Activated T-cell treated with anti-CD3 and anti-CD28 coated beads for 48 hours (primary cell): ENCODE results near the gene GAPDHS.
A peak's percentile ranks its signal among the peaks of the same experiment; 100 is the strongest.

Experiments used
- DNase-seq: peaks from one replicate; pipeline ENCODE4 v3.0.0-alpha.2; 2020; ENCODE audit warnings: low read depth

The GAPDHS gene

DNA sequence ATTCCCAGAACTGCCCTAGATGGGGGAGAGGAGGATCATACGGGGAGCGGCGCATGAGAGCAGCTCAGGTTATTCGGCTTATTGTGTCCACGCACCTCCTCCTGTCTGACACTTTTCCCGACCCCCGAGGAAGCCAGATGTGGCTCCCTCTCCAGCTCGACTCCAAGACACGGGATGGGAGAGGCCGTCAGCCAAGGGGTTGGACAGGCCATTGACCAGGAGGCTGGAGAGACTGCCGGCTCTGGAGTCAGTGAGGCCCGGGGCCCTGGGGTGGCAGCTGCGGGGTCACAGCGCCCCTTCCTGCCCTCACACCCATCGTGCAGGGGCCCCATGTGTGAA, 22.7 kb upstream of the GAPDHS start:
- DNase-seq: no peak

DNA sequence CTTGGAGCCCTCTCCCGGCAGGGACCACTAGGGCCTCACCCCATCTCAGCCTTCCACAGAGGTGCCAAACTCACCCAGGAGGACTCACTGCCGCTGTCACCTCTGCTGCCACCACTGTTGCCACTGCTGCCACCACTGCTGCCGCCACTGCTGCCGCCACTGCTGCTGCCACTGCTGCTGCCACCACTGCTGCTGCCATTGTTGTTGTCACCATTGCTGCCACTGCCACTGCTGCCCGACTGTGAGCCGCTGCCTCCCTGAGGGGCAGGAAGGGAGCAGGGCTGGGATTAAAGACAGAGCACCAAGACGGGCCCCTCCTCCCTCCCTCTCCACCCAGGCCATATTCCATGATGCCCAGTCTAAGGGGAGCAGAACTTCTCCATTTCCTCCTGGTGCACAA, 21.9 kb upstream of the GAPDHS start:
- DNase-seq: no peak

DNA sequence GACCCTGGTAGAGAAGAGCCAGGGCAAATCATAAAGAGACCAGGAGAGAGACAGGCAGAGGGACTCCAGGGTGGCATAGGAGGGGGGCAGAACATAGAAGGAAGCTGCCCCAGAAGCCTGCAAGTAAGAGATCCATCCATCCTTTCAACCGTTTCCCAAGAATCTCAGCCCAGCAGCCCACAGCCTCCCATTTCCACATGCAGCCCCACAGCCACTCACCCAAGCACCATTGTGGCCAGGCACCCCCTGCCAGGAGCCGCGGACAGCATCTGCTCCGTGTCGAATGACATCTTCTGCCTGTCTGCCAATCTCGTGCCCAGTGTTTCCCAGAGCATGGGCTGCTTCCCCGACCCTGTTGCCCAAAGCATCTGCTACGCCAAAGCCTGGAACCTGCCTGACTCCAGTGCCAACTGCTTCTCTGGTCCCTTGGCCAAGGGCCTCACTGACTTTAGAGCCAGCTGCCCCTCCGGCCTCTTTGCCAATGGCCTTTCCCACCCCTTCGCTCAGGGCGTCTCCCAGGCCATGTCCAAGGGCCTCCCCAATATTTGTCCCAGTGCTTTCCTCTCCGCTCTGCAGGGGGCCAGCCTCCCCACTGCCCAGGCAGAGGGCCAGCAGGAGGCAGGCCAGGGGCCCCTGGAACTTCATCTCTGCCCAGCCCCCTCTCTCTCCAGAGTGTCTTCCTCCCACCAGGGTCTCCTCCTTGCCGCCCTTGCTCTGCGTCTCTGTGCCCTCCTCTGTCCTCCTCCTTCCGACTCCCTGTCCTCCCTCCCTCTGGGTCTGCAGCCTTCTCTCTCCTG, 20.2 kb upstream of the GAPDHS start:
- DNase-seq: no peak

DNA sequence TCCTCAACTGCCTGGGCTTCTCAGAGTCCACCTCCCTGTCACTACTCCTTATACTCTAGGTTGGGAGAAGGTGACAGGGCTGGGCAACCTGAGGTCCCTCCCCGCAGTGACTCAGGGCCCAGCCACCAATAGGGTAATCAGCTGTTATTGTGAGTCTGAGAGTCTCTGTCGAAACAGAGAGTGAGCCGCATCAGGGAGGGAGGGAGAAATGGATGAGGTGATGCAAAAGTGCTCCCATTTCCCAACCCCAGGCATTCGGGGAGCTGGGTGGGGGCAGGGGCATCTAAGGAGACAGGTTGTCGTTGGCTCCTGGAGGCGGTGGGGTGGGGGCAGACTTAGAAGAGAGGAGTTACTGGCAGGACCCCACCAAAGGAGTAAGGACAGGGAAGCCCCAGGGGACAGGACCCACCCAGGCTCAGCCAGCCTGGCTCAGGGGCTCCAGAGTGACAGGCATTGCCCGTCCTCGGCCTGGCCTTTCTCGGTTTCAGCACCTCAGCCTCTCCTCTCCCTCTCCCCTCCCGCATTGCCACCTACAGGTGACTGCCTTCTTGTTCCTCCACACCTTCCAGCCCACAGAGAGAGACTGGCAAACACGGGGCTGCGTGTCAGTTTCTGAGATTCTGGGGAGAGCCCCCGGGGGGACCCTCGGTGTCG, 19.5 kb upstream of the GAPDHS start, which contains the start of gene DMKN:
TSS of gene DMKN (minus strand) at position 22 of the 654 bp plus-strand sequence. CDS start 174 bp downstream, outside the sequence.
- DNase-seq: no peak

DNA sequence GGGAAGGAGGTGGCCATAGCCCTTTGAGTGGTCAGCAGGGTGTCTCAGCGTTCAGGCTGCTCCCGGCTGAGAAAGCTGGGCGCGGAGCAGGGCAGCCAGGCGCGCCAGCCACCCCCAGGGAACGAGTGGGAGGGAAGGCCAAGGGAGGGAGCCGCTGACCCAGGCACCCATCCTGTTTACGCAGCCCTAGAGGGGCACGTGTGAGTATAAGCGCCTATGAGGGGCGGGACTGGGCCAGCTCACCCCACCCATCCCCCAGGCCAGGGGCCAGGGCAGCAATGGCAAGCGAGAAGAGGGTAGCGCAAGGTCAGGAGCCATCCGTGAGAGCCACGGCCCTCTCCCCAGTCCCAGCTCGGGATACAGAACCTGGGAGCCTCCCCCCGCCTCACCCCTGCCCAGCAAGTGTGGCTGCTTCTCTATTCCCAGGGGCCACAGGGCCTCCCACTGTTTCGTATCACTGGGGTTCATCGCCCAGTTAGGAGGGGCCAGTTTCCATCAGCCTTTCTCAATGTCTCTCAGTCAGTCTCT, 18.9 kb upstream of the GAPDHS start:
- no peak for DNase-seq

DNA sequence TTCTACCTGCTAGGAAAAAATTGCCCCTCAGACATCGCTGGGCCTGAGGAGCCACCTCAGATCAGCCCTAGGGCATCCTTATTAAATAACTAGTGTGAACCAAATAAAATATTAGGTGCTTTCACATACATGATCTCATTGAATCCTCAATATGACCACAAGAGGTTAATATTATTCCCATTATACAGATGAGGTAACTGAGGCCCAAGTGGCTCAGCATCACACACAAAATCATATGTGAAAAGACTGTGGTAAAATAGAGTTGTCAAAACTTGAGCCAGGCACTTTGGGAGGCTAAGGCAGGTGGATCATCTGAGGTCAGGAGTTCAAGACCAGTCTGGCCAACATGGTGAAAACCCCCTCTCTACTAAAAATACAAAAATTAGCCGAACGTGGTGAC, 16.9 kb upstream of the GAPDHS start:
- DNase-seq: no peak

DNA sequence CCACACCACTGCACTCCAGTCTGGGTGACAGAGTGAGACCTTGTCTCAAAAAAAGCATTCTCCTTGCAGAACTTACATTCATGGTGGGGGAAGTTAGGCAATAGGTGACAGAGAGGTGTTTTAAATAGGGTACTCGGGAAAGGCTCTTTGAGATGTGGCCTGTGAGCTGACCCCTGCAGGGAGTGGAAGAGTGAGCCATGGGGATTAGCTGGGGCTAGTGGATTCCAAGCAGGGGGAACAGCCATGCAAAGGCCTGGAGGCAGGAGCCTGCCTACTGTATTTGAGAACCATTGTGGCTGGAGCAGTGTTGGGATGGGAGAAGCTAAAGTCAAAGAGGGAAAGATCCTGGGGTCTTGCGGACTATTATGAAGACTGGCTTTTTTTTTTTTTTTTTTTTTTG, 15.9 kb upstream of the GAPDHS start:
- DNase-seq: no peak

DNA sequence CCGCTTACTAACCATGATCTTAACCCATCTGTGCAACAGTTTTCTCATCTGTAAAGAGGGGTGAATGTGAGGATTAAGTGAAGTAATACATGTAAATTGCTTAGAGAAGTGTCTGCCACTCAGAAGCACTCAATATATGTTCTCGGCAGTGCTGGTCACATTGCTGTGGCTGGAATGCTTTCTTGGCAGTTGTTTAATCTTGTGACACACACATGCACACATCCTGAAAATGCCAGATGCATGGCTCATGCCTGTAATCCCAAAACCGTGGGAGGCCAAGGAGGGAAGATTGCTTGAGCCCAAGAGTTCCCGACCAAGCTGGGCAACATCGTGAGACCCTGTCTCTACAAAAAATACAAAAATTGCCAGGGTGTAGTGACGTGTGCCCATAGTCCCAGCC, 14.9 kb upstream of the GAPDHS start:
- DNase-seq: no peak

DNA sequence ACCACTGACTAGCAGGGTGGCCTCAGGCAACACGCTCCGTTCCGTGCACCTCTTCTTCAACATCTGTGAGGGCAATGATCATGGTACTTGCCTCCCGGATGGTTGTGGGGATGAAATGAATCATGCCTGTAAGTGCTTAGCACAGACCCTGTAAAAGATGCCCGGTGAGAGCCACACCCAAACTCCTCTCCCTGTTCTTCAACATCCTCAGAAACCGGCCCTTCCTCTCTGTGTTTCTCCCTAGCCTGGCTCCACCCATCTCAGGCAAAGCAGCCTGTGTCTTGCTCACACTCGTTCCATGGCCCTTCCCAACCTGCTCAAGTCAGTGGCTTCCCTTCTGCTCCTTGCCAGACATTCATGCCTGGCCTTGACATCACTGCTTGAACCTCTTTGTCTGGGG, 14.0 kb upstream of the GAPDHS start:
- no peak for DNase-seq

DNA sequence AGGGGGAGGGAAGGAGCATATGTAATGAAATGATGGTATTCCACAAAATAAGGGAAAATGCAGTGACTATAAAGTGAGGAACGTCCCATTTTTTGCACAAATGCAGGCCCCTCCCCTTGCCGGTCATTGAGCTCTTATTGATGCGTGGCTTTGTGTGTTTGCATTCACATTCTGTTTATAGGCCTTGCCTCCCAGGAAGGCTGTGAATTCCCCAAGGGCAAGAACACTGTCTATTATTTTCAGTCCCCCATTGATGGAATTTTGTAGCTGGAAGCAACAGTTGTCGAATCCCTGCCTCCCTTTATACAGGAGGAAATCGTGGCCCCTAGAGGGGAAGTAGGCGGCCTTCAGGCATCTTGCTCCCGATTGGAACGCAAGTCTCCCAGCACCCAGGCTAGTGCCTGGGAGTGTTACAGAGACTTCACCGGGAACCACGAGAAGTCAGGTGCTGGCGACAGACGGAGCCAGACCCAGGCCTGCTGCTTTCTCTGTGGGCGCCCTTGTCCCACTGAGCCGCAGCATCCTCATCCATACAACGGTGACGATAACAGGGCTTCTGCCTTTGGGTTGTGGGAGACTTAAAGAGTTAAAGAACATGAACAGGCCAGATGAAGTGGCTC, 12.0 kb upstream of the GAPDHS start:
- no peak for DNase-seq

DNA sequence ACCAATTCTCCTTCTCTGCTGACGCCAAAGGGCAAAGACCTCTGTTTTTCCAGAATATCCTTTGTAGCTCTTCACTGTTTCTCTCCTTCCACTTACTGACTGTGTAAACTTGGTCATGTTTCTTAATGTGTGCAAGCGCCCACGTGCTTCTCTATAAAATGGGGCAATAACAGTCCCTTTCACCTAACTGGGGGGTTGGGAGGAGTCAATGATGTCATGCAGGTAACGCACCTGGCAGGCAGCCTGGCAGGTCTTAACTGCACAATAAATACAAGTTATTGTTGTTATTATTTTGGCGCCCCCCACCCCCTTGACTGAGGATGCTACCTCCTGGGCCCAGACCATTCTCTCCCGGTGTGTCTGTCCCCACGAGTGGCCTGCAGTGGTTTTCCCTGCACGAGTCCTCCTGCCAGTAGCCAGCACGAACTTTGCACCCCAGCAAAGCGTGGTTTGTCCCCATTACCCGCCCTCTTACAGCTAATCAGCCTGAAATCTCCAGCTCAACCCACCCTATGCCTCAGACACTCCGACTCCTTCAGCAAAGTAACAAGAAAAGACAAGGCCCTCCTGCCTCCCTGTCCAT, 10.4 kb upstream of the GAPDHS start:
- no peak for DNase-seq

DNA sequence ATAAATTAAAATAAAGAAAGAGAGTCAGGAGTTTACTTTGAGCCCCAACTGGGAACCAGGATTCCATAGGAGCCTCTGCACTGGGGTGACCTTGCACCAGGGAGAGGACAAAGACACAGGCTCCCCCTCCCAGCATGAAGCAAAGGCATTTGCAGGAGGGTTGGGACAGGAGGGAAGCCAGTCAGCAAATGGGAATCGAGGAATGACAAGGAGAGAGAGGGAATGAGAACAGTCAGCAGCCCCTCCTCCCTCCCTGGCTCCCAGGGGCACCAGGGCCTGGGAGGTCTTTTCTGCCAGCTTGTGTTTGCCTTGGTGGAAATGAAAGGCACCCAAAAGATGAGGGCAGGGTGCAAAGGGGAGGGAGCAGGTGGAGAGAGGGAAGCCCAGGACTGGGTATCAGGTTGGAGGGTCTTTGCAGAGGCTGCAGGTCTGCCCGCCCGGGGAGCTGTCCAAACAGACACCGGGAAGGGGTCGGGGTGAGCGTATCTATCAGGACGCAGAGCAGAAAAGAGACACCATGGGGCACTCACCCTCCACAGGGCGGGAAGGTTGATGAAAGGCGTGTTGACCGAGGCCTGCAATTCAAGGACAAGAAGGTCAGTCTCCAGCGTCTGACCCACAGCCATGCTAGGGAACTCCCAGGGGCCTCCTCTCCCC, 8.9 kb upstream of the GAPDHS start:
- no peak for DNase-seq

DNA sequence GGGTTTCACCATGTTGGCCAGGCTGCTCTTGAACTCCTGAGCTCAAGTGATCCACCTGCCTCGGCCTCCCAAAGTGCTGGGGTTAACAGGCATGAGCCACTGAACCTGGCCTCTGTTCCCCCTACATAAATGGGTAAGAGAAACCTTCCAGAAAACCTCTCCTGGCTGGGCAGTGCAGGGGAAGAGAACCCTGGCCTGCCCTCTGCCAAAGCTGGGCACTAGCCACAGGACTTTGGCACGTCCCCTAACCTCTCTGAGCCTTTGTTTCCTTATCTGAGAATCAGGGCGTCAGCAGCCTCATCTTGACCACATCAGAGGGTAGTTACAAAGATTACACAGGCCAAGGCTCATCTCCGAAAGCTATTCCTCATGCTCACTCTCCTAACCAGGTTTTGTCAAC, 7.4 kb upstream of the GAPDHS start:
- no peak for DNase-seq

DNA sequence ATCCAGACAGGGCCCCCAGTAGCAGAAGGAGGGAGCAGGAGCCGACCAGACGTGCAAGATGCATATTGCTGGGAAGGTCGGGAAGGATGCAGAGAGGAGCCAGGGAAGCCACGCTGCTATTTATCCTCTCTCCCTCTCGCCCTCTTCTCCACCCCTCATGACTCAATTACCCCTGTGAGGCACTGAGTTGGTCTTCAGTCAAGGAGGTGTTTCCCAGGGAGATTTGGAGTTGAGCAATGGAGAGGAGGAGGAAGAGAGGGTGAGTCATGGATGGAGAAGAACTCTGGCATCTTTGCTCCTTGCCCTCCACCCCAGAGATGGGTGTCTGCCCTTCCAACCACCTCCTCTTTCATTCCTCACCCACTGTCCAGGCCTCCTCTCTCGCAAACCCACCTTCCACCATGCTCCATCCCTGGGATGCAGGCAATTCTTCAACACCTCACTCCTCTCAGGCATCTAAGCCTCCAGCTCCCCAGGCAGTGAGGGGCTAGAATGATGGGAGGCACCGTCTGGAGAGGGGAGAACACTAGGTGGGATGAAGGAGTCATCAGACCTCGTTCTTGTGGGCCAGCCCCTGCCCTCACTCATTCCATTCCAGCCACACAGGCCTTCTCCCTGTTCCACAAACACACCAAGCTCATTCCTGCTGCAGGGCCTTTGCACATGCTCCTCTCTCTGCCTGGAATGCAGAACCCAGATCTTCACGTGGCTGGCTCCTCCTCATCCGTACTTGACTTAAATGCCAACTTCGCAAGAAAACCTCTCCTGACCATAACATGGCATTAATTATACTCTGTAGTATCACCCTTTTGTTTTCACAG, 4.8 kb upstream of the GAPDHS start, which contains the start of gene SBSN:
TSS of gene SBSN (minus strand) at position 94 of the 821 bp plus-strand sequence. CDS start at position 64, 30 bp downstream.
- no peak for DNase-seq

DNA sequence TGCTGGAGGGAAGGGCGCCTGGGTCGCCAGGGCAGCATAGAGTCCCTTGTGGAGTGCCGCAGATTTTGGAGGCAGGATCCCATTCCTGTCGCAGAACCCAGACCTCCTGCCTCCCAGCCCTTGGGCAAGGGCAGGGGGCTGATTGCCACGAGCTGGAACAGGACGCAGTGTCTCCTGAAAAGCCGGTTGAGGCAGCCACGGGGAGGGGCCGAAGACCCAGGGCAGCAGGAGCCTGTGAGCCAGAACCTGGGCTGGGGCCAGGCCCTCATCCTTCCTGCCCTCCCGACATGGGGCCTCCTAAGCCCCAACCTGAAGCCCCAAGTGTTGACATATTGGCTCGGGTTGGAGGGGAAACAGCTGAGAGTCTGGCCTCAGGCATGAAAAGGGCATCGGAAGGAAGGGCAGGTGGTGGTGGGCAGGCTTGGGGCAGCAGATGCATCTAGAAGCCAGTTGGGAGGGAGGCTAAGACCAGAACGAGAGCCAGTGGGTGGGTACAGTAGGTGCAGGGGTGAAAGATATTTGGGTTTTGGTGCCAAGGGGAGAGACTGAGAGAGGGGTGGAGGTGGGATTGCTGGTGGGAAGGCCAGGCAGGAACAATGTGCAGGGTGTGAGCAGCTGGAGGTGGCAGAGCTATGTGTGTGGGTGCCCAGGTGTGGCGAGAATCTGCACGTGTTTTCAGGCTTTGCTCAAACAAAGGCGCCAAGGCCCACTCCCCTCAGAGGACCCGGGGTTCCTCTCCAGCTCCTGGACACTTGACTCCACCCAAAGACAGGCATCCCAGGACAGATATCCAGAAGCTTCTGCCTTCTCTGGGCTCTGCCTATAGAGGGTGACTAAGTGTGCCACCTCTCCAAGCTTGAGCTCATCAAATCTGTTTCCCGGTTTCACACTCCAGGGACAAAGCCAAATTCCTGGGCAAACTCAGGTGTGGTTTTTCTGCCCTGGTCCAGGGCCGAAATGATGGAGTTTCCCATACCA, 3.7 kb upstream of the GAPDHS start:
- DNase-seq: no peak

DNA sequence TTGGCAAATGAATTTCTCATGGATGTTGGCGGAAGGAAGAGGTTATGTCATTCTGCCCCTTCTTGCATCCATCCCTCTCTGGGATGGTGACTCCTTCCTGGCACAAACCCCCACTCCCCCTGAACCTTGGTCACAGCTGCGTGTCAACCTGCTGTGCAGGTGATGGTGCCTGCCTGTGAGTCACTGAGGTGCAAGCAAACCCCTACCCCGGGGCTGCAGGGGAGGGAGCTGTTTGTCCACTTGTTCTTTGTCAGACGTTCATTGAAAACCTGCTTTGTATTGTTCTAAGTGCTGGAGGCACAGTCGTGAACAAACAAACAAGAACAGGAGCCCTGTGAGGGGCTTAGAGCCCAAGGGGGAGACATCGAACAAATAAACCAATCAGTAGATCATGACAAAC, 2.0 kb upstream of the GAPDHS start:
- no peak for DNase-seq

DNA sequence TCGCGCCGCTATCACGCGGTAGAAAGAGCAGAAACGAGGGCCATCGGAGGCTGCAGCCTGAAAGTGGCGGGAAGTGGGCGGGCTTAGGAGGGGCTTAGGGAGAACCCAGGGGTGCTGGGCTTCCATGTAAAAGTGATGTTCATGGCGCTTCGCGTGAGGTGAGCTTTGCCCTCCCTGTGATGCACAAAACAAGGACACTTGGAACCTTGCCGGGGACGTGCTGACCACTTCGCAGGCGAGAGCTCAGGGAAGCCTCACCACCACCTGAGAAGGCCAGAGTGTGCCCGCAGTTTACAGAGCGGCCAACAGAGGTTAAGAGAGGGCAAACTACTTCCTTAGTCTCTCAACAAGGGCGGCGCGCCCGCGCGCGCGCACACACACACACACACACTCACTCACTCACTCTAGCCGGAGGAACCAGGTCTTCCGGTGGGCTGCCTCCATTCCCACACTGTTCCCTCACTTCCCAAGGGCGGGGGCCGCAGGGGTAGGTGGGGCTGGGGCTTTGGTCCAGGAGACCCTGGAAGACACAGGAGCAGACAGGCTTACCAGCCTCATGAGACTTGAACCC, 651 bp downstream of the GAPDHS start:
- DNase-seq: peak; percentile 39

DNA sequence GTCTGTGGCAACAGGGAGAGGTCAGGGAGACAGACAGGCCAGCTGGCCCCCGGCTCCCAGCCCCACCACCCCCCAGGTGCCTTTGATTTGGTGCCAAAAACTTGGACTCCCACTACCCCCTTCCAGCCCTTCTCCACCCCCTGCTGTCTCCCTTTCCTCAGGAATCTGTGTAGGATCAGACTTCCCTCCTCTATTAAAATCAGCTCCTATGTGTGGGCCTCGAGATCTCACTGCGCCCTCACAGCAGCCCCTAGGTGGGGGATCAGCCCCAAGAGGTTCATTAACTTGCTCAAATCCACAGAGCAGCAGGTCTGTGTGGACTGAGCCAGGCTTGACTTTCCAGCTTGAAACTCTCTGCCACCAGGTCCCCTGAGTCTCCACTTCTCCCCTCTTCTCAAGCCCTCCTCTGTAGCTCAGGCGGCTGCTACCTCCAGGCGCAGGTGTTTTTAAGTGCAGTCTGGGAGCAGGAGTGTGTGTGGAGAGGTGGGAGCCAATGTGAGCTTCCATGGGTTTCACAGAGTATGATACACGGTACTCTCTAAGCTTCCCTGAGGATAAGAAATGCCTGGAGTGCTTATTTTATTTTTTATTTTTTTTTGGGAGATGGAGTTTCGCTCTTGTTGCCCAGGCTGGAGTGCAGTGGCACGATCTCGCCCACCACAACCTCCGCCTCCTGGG, 1.7 kb downstream of the GAPDHS start:
- no peak for DNase-seq

DNA sequence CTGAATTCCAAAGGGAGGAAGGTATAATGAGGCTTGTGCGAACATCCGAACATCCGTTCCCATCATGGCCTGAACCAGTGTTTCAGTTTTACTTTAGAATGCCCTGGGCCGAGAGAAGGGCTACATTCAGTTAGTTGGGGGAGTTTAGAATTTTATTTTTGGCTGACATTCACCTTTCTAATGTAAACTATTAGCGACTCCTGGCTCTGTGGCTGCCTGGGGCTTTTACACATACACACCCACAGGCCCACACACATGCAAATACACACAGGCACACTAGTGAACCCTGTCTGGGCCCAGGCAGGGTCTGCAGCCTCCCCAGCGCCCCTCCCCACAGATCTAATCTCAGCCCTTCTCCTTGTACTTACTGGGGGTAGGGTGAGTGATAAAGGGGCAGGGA, 6.1 kb downstream of the GAPDHS start:
- DNase-seq: no peak
